ENCODE results near the gene INTS6L.

Gene INTS6L

DNA sequence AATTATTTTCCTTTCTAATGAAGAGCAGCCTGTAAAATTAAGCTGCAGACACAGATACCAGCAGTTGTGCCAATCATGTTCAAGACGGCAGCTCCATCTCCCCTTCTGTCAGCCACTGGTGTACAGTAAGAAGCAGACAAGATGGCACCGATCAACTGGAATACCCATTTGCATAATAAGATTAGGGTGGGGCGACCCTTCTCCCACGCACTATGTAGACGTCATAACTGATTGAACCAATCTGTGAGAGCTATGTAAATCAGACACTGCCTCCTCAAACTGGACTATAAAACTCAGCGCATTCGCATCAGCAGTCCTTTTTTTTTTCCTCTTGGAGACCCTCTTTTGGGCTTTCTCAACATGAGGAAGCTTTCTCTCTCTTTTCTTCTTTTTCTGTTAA lies 40.4 kb upstream of the INTS6L start:
- Histone ChIP-seq H3K14ac (ENCODE audit: low read length) (no peak overlapping the region), H4K8ac (ENCODE audit: low read depth, low read length) (no peak overlapping the region), H3K4me2 (ENCODE audit: insufficient read depth, low read length, poor library complexity, severe bottlenecking) (no peak overlapping the region), H4K91ac (ENCODE audit: low read depth, low read length, poor library complexity) (no peak overlapping the region), H3K4ac (ENCODE audit: low read length) (no peak overlapping the region), H2BK120ac (ENCODE audit: low read depth, low read length) (no peak overlapping the region), H2BK5ac (ENCODE audit: low read length) (no peak overlapping the region), H3K79me1 (ENCODE audit: low read depth, low read length) (no peaks in the 10 kb centered on the region), H3K9me3 (replicated peaks in 1 of 2; ENCODE audit: control insufficient read depth in 2 of 2, insufficient read depth in 1 of 2, low read depth in 1 of 2, low read length in 2 of 2) (no peaks in the 10 kb centered on the region), H2BK12ac (ENCODE audit: low read length) (no peak overlapping the region), H3K9ac (ENCODE audit: low read depth, low read length, poor library complexity) (no peak overlapping the region), H3K27ac (replicated peaks; ENCODE audit: low read length) (no peak overlapping the region), H2BK15ac (ENCODE audit: low read length) (no peak overlapping the region), H2AK5ac (ENCODE audit: low read depth, low read length) (no peak overlapping the region), H2AFZ (ENCODE audit: low read length) (no peak overlapping the region), H3K36me3 (replicated peaks in 1 of 2; ENCODE audit: control insufficient read depth in 2 of 2, insufficient read depth in 2 of 2, low read length in 2 of 2) (no peaks in the 10 kb centered on the region), H3K4me1 (ENCODE audit: control insufficient read depth in 2 of 2, insufficient read depth in 1 of 2, low read depth in 1 of 2, low read length in 2 of 2) (no peaks in the 10 kb centered on the region), H3K18ac (ENCODE audit: low read length) (no peak overlapping the region), H3K27me3 (ENCODE audit: control insufficient read depth in 3 of 3, insufficient read depth in 3 of 3, low read depth in 1 of 3, low read length in 3 of 3) (peaks cover 0 to 4% (median 0%) of the 10 kb centered on the region in 3 experiments), H3K23ac (ENCODE audit: low read depth, low read length, poor library complexity) (no peak overlapping the region), H3K4me3 (ENCODE audit: low read length in 2 of 2) (no peak overlapping the region)
- DNase-seq (ENCODE audit: low spot score), result no peak
- WGBS, 2 donors (ENCODE audit: extremely low coverage in 2 of 2, insufficient read length in 2 of 2, insufficient replicate concordance in 1 of 2), result no CpG with 5 or more reads among the region's 7 CpGs

DNA sequence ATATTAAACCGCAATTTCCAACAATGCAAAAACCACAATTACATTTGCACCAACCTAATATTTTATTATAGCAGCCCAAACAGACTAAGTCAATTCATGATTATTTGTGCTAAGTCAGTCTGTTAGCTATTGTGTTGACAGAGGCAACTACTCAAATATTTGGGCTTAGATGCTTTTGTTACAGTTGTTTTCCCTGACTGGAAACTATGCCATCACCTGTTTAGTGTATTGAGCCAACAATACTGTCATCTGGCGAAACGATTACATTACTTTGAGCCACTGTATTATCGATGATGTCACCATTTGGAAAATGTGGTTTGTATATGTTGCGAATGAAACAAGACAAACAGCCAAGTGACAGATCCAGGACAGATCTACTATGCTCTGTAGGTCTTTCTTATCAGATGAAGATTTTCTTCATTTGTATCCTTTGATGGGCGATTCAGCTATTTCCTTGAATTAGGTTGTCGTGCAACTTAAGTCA lies 38.7 kb upstream of the INTS6L start:
- WGBS, 2 donors (ENCODE audit: extremely low coverage in 2 of 2, insufficient read length in 2 of 2, insufficient replicate concordance in 1 of 2), result no CpG with 5 or more reads among the region's 7 CpGs

DNA sequence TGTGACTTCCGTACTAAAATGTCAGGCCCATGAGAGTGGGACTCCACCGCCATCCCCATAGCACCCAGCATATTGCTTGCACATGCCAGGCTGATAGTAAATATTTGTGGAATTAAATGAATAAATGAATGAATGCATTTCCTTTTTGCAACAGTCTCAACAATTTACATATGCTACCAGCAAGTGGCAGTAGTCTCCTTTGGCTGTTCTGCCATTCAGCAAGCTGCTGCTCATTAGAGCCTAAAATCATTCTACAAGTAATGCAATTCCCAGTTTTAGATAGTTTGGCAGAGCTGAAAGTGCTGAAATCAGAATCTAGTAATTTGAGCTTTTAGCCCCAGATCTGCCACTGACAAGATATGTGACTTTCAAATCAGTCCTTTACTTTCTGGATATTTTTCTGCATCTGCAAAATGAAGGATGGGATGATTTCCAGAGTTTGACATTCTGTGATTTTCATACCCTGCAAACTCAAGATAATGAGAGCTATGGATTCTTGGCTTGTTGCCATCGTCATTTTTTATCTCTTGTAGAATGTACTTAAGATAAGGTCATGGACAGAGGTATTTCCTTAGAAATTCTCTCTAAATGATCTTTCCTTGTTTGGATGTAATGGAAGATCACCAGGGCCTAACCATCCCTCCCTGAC lies 35.7 kb upstream of the INTS6L start:
- Histone ChIP-seq H2BK5ac (ENCODE audit: low read length) (no peak overlapping the region), H3K4ac (ENCODE audit: low read length) (no peak overlapping the region)

More for the DNA sequence above, 38.7 kb upstream of the INTS6L start:
- Histone ChIP-seq H4K8ac (ENCODE audit: low read depth, low read length) (no peak overlapping the region), H3K9ac (ENCODE audit: low read depth, low read length, poor library complexity) (no peak overlapping the region), H3K14ac (ENCODE audit: low read length) (no peak overlapping the region), H4K91ac (ENCODE audit: low read depth, low read length, poor library complexity) (no peak overlapping the region), H3K4ac (ENCODE audit: low read length) (no peak overlapping the region), H3K36me3 (replicated peaks in 1 of 2; ENCODE audit: control insufficient read depth in 2 of 2, insufficient read depth in 2 of 2, low read length in 2 of 2) (no peaks in the 10 kb centered on the region), H2AK5ac (ENCODE audit: low read depth, low read length) (no peak overlapping the region), H3K23ac (ENCODE audit: low read depth, low read length, poor library complexity) (no peak overlapping the region), H3K4me2 (ENCODE audit: insufficient read depth, low read length, poor library complexity, severe bottlenecking) (no peak overlapping the region), H3K79me1 (ENCODE audit: low read depth, low read length) (no peaks in the 10 kb centered on the region), H2BK5ac (ENCODE audit: low read length) (no peak overlapping the region), H2BK15ac (ENCODE audit: low read length) (no peak overlapping the region), H3K27me3 (ENCODE audit: control insufficient read depth in 3 of 3, insufficient read depth in 3 of 3, low read depth in 1 of 3, low read length in 3 of 3) (peaks cover 0 to 12% (median 0%) of the 10 kb centered on the region in 3 experiments), H3K4me3 (ENCODE audit: low read length in 2 of 2) (no peak overlapping the region), H3K18ac (ENCODE audit: low read length) (no peak overlapping the region), H2AFZ (ENCODE audit: low read length) (no peak overlapping the region), H2BK120ac (ENCODE audit: low read depth, low read length) (no peak overlapping the region), H2BK12ac (ENCODE audit: low read length) (no peak overlapping the region), H3K9me3 (replicated peaks in 1 of 2; ENCODE audit: control insufficient read depth in 2 of 2, insufficient read depth in 1 of 2, low read depth in 1 of 2, low read length in 2 of 2) (no peaks in the 10 kb centered on the region), H3K27ac (replicated peaks; ENCODE audit: low read length) (no peak overlapping the region), H3K4me1 (ENCODE audit: control insufficient read depth in 2 of 2, insufficient read depth in 1 of 2, low read depth in 1 of 2, low read length in 2 of 2) (no peaks in the 10 kb centered on the region)
- DNase-seq (ENCODE audit: low spot score), result no peak

DNA sequence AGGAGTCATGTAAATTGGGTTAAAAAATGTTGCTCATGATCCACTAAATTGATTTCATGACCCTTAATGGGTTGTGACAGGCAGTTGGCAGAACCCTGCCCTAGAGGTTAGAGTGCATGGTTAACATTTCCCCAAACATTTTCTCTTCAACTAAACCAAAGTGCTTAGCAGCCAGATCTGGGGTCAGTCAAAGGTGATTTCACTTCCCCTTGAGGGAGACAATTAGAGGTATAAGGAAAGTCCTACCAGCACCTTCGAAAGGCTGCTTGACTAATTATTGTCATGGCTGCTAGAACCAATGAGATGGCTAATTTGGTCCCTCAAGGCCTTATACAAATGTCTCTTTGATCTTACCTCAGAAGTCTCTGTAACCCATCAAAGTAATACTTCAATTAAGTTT lies 30.9 kb upstream of the INTS6L start:
- no peak overlapping the region for H2BK15ac ChIP-seq (ENCODE audit: low read length)
- no peak overlapping the region for H2AFZ ChIP-seq (ENCODE audit: low read length)
- no peak overlapping the region for H2BK5ac ChIP-seq (ENCODE audit: low read length)
- H3K36me3 ChIP-seq (replicated peaks in 1 of 2; ENCODE audit: control insufficient read depth in 2 of 2, insufficient read depth in 2 of 2, low read length in 2 of 2), result no peaks in the 10 kb centered on the region
- H3K18ac ChIP-seq (ENCODE audit: low read length), result no peak overlapping the region
- no peak overlapping the region for H2BK120ac ChIP-seq (ENCODE audit: low read depth, low read length)
- WGBS, 2 donors (ENCODE audit: extremely low coverage in 2 of 2, insufficient read length in 2 of 2, insufficient replicate concordance in 1 of 2), result no CpG with 5 or more reads among the region's 1 CpG
- no peak overlapping the region for H2BK12ac ChIP-seq (ENCODE audit: low read length)
- H4K91ac ChIP-seq (ENCODE audit: low read depth, low read length, poor library complexity), result no peak overlapping the region
- no peak overlapping the region for H3K27ac ChIP-seq (replicated peaks; ENCODE audit: low read length)
- no peak overlapping the region for H4K8ac ChIP-seq (ENCODE audit: low read depth, low read length)
- no peaks in the 10 kb centered on the region for H3K4me1 ChIP-seq (ENCODE audit: control insufficient read depth in 2 of 2, insufficient read depth in 1 of 2, low read depth in 1 of 2, low read length in 2 of 2)
- no peak overlapping the region for H3K4me2 ChIP-seq (ENCODE audit: insufficient read depth, low read length, poor library complexity, severe bottlenecking)
- H3K4ac ChIP-seq (ENCODE audit: low read length), result no peak overlapping the region
- H3K79me1 ChIP-seq (ENCODE audit: low read depth, low read length), result no peaks in the 10 kb centered on the region
- H3K27me3 ChIP-seq (ENCODE audit: control insufficient read depth in 3 of 3, insufficient read depth in 3 of 3, low read depth in 1 of 3, low read length in 3 of 3), result peaks cover 0 to 15% (median 0%) of the 10 kb centered on the region in 3 experiments
- no peak overlapping the region for H3K14ac ChIP-seq (ENCODE audit: low read length)
- no peaks in the 10 kb centered on the region for H3K9me3 ChIP-seq (replicated peaks in 1 of 2; ENCODE audit: control insufficient read depth in 2 of 2, insufficient read depth in 1 of 2, low read depth in 1 of 2, low read length in 2 of 2)
- H2AK5ac ChIP-seq (ENCODE audit: low read depth, low read length), result no peak overlapping the region
- no peak for DNase-seq (ENCODE audit: low spot score)
- no peak overlapping the region for H3K4me3 ChIP-seq (ENCODE audit: low read length in 2 of 2)
- no peak overlapping the region for H3K9ac ChIP-seq (ENCODE audit: low read depth, low read length, poor library complexity)
- no peak overlapping the region for H3K23ac ChIP-seq (ENCODE audit: low read depth, low read length, poor library complexity)

More for the DNA sequence above, 35.7 kb upstream of the INTS6L start:
- Histone ChIP-seq H3K18ac (ENCODE audit: low read length) (no peak overlapping the region), H3K4me1 (ENCODE audit: control insufficient read depth in 2 of 2, insufficient read depth in 1 of 2, low read depth in 1 of 2, low read length in 2 of 2) (no peaks in the 10 kb centered on the region), H3K4me3 (ENCODE audit: low read length in 2 of 2) (no peak overlapping the region), H3K9ac (ENCODE audit: low read depth, low read length, poor library complexity) (no peak overlapping the region), H3K27ac (replicated peaks; ENCODE audit: low read length) (no peak overlapping the region), H3K36me3 (replicated peaks in 1 of 2; ENCODE audit: control insufficient read depth in 2 of 2, insufficient read depth in 2 of 2, low read length in 2 of 2) (no peaks in the 10 kb centered on the region), H4K8ac (ENCODE audit: low read depth, low read length) (no peak overlapping the region), H2BK120ac (ENCODE audit: low read depth, low read length) (no peak overlapping the region), H2AFZ (ENCODE audit: low read length) (no peak overlapping the region), H3K79me1 (ENCODE audit: low read depth, low read length) (no peaks in the 10 kb centered on the region), H3K4me2 (ENCODE audit: insufficient read depth, low read length, poor library complexity, severe bottlenecking) (no peak overlapping the region), H2BK12ac (ENCODE audit: low read length) (no peak overlapping the region), H3K9me3 (replicated peaks in 1 of 2; ENCODE audit: control insufficient read depth in 2 of 2, insufficient read depth in 1 of 2, low read depth in 1 of 2, low read length in 2 of 2) (no peaks in the 10 kb centered on the region), H3K27me3 (ENCODE audit: control insufficient read depth in 3 of 3, insufficient read depth in 3 of 3, low read depth in 1 of 3, low read length in 3 of 3) (peaks cover 0 to 12% (median 0%) of the 10 kb centered on the region in 3 experiments), H4K91ac (ENCODE audit: low read depth, low read length, poor library complexity) (no peak overlapping the region), H3K23ac (ENCODE audit: low read depth, low read length, poor library complexity) (no peak overlapping the region), H2BK15ac (ENCODE audit: low read length) (no peak overlapping the region), H2AK5ac (ENCODE audit: low read depth, low read length) (no peak overlapping the region), H3K14ac (ENCODE audit: low read length) (no peak overlapping the region)
- no CpG with 5 or more reads among the region's 3 CpGs for WGBS, 2 donors (ENCODE audit: extremely low coverage in 2 of 2, insufficient read length in 2 of 2, insufficient replicate concordance in 1 of 2)
- no peak for DNase-seq (ENCODE audit: low spot score)
